H9 (cell line): ENCODE results near the gene MSI2. TPM values are rescaled to one million over a fixed set of nuclear protein-coding genes. Genes with fewer than 3 reads are reported as not detected.

Experiments
- DNase-seq: peaks from one replicate; pipeline ENCODE4 v3.0.0-alpha.2; 2017
- H2AFZ ChIP-seq: one replicate; pipeline ENCODE4 v1.6.1; 2013; ENCODE audit warnings: mild to moderate bottlenecking, low read length, control low read depth, moderate library complexity
- H2AK5ac ChIP-seq: 2 replicates; pipeline ENCODE4 v1.6.1; 2013; ENCODE audit warnings: low read length, control low read depth, mixed read lengths; ENCODE audit not compliant: insufficient read length
- H2BK120ac ChIP-seq: one replicate; pipeline ENCODE4 v1.6.1; 2013; ENCODE audit warnings: low read depth, mild to moderate bottlenecking, low read length, control low read depth, inconsistent platforms; ENCODE audit not compliant: poor library complexity, severe bottlenecking
- H2BK12ac ChIP-seq: 2 replicates; pipeline ENCODE4 v1.6.1; 2013; ENCODE audit warnings: low read length, control low read depth, mixed read lengths, low read depth; ENCODE audit not compliant: insufficient read length
- H2BK15ac ChIP-seq: 2 replicates; pipeline ENCODE4 v1.6.1; 2013; ENCODE audit warnings: low read depth, low read length, control low read depth
- H2BK20ac ChIP-seq: one replicate; pipeline ENCODE4 v1.6.1; 2013; ENCODE audit warnings: low read depth, mild to moderate bottlenecking, low read length, control low read depth, inconsistent platforms; ENCODE audit not compliant: poor library complexity, severe bottlenecking
- H2BK5ac ChIP-seq: 2 replicates; pipeline ENCODE4 v1.6.1; 2013; ENCODE audit warnings: low read length, control low read depth, mixed read lengths; ENCODE audit not compliant: insufficient read length
- H3K14ac ChIP-seq: 2 replicates; pipeline ENCODE4 v1.6.1; 2013; ENCODE audit warnings: low read length, control low read depth; ENCODE audit not compliant: insufficient read depth
- H3K18ac ChIP-seq: 2 replicates; pipeline ENCODE4 v1.6.1; 2013; ENCODE audit warnings: low read depth, mild to moderate bottlenecking, mixed read lengths, low read length, control low read depth; ENCODE audit not compliant: insufficient read length
- H3K23ac ChIP-seq: 2 replicates; pipeline ENCODE4 v1.6.1; 2013; ENCODE audit warnings: low read length, control low read depth, mixed read lengths, low read depth; ENCODE audit not compliant: insufficient read length
- H3K23me2 ChIP-seq: 2 replicates; pipeline ENCODE4 v1.6.1; 2013; ENCODE audit warnings: low read depth, mild to moderate bottlenecking, mixed read lengths, low read length, control low read depth; ENCODE audit not compliant: insufficient read length, poor library complexity, severe bottlenecking
- H3K27ac ChIP-seq: 2 replicates; pipeline ENCODE4 v1.5.1; 2013; ENCODE audit warnings: low read length, control low read depth, mixed read lengths, low read depth; ENCODE audit not compliant: insufficient read length
- H3K27me3 ChIP-seq: 2 replicates; pipeline ENCODE4 v1.6.1; 2013; ENCODE audit warnings: low read length, control low read depth, inconsistent platforms; ENCODE audit not compliant: insufficient read depth
- H3K4ac ChIP-seq: 2 replicates; pipeline ENCODE4 v1.6.1; 2013; ENCODE audit warnings: low read depth, mild to moderate bottlenecking, control low read depth, inconsistent platforms, low read length, moderate library complexity
- H3K4me1 ChIP-seq: 2 replicates; pipeline ENCODE4 v1.6.1; 2013; ENCODE audit warnings: low read length, control low read depth, inconsistent platforms; ENCODE audit not compliant: insufficient read depth
- H3K4me2 ChIP-seq: 2 replicates; pipeline ENCODE4 v1.6.1; 2013; ENCODE audit warnings: low read length, control low read depth, mixed read lengths; ENCODE audit not compliant: insufficient read length, insufficient read depth
- H3K56ac ChIP-seq: 2 replicates; pipeline ENCODE4 v1.6.1; 2013; ENCODE audit warnings: low read depth, mild to moderate bottlenecking, mixed read lengths, low read length, control low read depth; ENCODE audit not compliant: insufficient read length
- H3K79me1 ChIP-seq: 2 replicates; pipeline ENCODE4 v1.6.1; 2013; ENCODE audit warnings: low read depth, mild to moderate bottlenecking, moderate library complexity, low read length, control low read depth, inconsistent platforms; ENCODE audit not compliant: insufficient read depth, poor library complexity, severe bottlenecking
- H3K79me2 ChIP-seq: 2 replicates; pipeline ENCODE4 v1.6.1; 2013; ENCODE audit warnings: low read length, control low read depth, inconsistent platforms; ENCODE audit not compliant: insufficient read depth
- H3K9ac ChIP-seq: 2 replicates; pipeline ENCODE4 v1.6.1; 2013; ENCODE audit warnings: low read length, control low read depth, mixed read lengths; ENCODE audit not compliant: insufficient read length; ENCODE audit errors: extremely low read depth
- H3K9me3 ChIP-seq: one replicate; pipeline ENCODE4 v1.6.1; 2013; ENCODE audit warnings: low read depth, low read length, inconsistent platforms; ENCODE audit not compliant: control insufficient read depth
- H3T11ph ChIP-seq: one replicate; pipeline ENCODE4 v1.6.1; 2013; ENCODE audit warnings: mild to moderate bottlenecking, low read length, control low read depth, inconsistent platforms
- H4K20me1 ChIP-seq: one replicate; pipeline ENCODE4 v1.6.1; 2013; ENCODE audit not compliant: control insufficient read depth, insufficient read length, insufficient read depth
- H4K5ac ChIP-seq: 2 replicates; pipeline ENCODE4 v1.6.1; 2013; ENCODE audit warnings: low read depth, mild to moderate bottlenecking, mixed read lengths, low read length, control low read depth; ENCODE audit not compliant: insufficient read length
- H4K8ac ChIP-seq: replicated peaks from 2 replicates; pipeline ENCODE4 v1.6.1; 2013; ENCODE audit warnings: low read length, control low read depth, mixed read lengths, low read depth; ENCODE audit not compliant: insufficient read length
- H4K91ac ChIP-seq: 2 replicates; pipeline ENCODE4 v1.6.1; 2013; ENCODE audit warnings: low read depth, mild to moderate bottlenecking, moderate library complexity, mixed read lengths, low read length, control low read depth; ENCODE audit not compliant: insufficient read length
- H3K27ac Mint-ChIP-seq, 3 experiments: 2 replicates in 2 of 3; 3 replicates in 1 of 3; pipeline ENCODE4 v1.8.0; 2020 to 2021; ENCODE audit warnings: mixed read lengths in 3 of 3, mild to moderate bottlenecking in 1 of 3, moderate library complexity in 1 of 3
- H3K27me3 Mint-ChIP-seq: 2 replicates; pipeline ENCODE4 v1.8.0; 2021; ENCODE audit warnings: low read depth, mild to moderate bottlenecking, moderate library complexity, mixed read lengths
- H3K36me3 Mint-ChIP-seq, 3 experiments: 2 replicates in 2 of 3; 3 replicates in 1 of 3; pipeline ENCODE4 v1.8.0; 2020 to 2021; ENCODE audit warnings: low read depth in 3 of 3, mixed read lengths in 3 of 3; ENCODE audit not compliant: insufficient read depth in 1 of 3
- H3K4me1 Mint-ChIP-seq, 2 experiments: 2 replicates each; pipeline ENCODE4 v1.8.0; 2020; ENCODE audit warnings: mixed read lengths in 2 of 2
- H3K4me3 Mint-ChIP-seq, 2 experiments: 2 replicates in 1 of 2; 3 replicates in 1 of 2; pipeline ENCODE4 v1.8.0; 2020 to 2021; ENCODE audit warnings: mild to moderate bottlenecking in 2 of 2, mixed read lengths in 2 of 2, moderate library complexity in 1 of 2
- H3K9me3 Mint-ChIP-seq, 2 experiments: 2 replicates in 1 of 2; 3 replicates in 1 of 2; pipeline ENCODE4 v1.8.0; 2020; ENCODE audit warnings: mild to moderate bottlenecking in 2 of 2, mixed read lengths in 2 of 2, moderate library complexity in 1 of 2
- WGBS: extraction: QIAGEN DNeasy Blood & Tissue Kit; methylation state at CpG from one replicate; pipeline ENCODE4 v1.1.7; 2013; ENCODE audit warnings: missing lambda C conversion rate, low lambda C conversion rate, mixed read lengths; ENCODE audit not compliant: insufficient read length; ENCODE audit errors: extremely low coverage; 5-methylcytosine and 5-hydroxymethylcytosine counted together
- total RNA-seq: library from RNA; stranded (reverse); gene quantifications from 2 replicates; pipeline ENCODE4 v1.2.1, GENCODE V29; 2021
- TF ChIP-seq, protein P1 (sequence below): fragments of 200-600 bp; sonication (generic); conservative IDR thresholded peaks from 3 replicates; pipeline ENCODE4 v1.8.0; 2021; ENCODE audit warnings: antibody characterized with exemption, mild to moderate bottlenecking

Gene MSI2
- total RNA-seq, 1 experiment from 2014 or later: 98.5 TPM

DNA sequence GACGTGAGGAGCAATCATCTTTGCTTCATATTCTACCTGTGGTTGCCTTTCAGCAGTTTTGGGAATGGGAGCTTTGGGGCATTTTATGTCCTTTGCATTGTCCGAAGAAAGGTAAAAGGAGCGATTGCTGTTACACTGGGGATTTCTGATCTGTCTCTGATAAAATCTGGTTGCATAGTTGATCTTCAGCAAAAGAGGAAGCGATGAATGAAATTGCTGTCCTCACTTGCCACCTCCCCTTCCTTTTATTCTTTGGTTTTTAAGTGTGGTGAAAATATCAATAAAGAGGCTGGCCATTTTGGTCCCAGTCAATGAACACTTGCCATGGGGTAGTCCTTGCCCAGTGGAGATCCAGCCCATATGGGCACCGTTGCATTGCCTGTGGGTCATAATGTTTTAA, 236.8 kb downstream of the MSI2 start:
- Histone ChIP-seq H3K79me1 (no peaks in the 10 kb centered on the region), H3K27ac (no peak overlapping the region), H2BK5ac (no peak overlapping the region), H3K56ac (no peak overlapping the region), H3K9me3 (no peaks in the 10 kb centered on the region), H3K27me3 (no peaks in the 10 kb centered on the region), H2BK15ac (no peak overlapping the region), H2AFZ (no peak overlapping the region), H3K4me1 (peaks cover 2% of the 10 kb centered on the region; the same call in 1 of the 2 replicates), H3K23ac (no peak overlapping the region), H2BK120ac (no peak overlapping the region), H3K14ac (no peak overlapping the region), H4K20me1 (no peaks in the 10 kb centered on the region), H3T11ph (no peak overlapping the region), H2BK20ac (no peak overlapping the region), H3K79me2 (no peaks in the 10 kb centered on the region), H3K4ac (no peak overlapping the region), H2BK12ac (no peak overlapping the region), H3K4me2 (no peak overlapping the region), H4K5ac (no peak overlapping the region), H4K91ac (no peak overlapping the region), H3K23me2 (no peaks in the 10 kb centered on the region), H3K9ac (no peak overlapping the region), H2AK5ac (no peak overlapping the region), H3K18ac (no peak overlapping the region), H4K8ac (no peak overlapping the region)
- H3K27ac Mint-ChIP-seq: peak overlapping the region in 2 of 3 experiments; percentile 15 to 46; a peak in 2 of 7 replicates
- TF ChIP-seq, protein P1, sequence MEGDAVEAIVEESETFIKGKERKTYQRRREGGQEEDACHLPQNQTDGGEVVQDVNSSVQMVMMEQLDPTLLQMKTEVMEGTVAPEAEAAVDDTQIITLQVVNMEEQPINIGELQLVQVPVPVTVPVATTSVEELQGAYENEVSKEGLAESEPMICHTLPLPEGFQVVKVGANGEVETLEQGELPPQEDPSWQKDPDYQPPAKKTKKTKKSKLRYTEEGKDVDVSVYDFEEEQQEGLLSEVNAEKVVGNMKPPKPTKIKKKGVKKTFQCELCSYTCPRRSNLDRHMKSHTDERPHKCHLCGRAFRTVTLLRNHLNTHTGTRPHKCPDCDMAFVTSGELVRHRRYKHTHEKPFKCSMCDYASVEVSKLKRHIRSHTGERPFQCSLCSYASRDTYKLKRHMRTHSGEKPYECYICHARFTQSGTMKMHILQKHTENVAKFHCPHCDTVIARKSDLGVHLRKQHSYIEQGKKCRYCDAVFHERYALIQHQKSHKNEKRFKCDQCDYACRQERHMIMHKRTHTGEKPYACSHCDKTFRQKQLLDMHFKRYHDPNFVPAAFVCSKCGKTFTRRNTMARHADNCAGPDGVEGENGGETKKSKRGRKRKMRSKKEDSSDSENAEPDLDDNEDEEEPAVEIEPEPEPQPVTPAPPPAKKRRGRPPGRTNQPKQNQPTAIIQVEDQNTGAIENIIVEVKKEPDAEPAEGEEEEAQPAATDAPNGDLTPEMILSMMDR: no peak
- H3K27me3 Mint-ChIP-seq: no peaks in the 10 kb centered on the region
- no peak overlapping the region for H3K4me3 Mint-ChIP-seq
- no peak for DNase-seq
- no CpG with 5 or more reads among the region's 5 CpGs for WGBS
- peaks cover 16 to 36% of the 10 kb centered on the region in 2 experiments for H3K4me1 Mint-ChIP-seq
- no peaks in the 10 kb centered on the region for H3K9me3 Mint-ChIP-seq
- H3K36me3 Mint-ChIP-seq: no peaks in the 10 kb centered on the region
